ENCODE data around the gene GYG1. TPM values are rescaled to one million over a fixed set of nuclear protein-coding genes. Genes with fewer than 3 reads are reported as not detected.
"Not testable (repeated sequence)": the region's sequence is repeated elsewhere in the genome, so short reads cannot be mapped to it uniquely, and the experiment has no call there.

GYG1 gene
- total RNA-seq, 1 experiment from 2014 or later = 33.5 TPM

DNA sequence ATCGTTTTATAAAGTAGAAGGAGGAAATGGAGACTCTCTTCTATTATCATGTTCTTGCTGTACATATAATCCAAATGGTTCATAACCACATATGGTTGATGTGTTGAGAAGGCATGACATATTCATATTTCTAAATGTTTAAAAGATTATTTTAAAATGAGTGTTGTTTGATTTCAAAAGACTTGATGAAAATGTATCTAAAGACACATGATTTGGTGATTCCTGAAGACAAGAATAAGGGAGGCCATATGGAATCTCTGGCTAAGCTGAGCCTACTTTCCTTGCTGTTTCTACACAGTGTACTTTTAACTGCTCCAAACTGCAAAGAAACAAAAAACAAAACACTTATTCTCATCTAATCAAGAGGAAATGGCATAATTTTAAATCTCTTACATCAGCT, 23.0 kb upstream of the GYG1 start:
- no peaks in the 10 kb centered on the region for H3K9me3 ChIP-seq (replicated peaks)
- H3K4me3 ChIP-seq = no peak overlapping the region
- H3K36me3 ChIP-seq = no peaks in the 10 kb centered on the region
- H3K4me1 ChIP-seq = no peaks in the 10 kb centered on the region
- no peak for DNase-seq
- H3K27ac ChIP-seq = no peak overlapping the region
- no peaks in the 10 kb centered on the region for H3K27me3 ChIP-seq

DNA sequence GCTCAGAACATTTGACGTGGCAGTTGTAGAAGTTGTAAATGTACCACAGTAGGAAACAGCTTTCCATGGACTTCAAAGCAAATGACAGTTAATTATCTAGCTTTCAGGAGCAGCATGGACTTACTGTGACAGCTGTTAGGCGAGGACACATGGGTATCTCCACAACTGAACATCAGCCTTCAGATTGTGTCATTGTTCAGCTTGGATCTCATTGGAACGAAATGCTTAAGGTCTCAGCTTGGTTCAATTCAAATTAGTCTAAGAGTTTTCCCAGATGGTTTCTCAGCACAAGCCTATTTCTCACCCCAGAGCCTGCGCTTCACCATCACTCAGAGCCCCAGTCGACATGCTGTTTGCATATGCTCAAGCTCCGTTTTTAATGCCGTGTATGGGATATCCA, 21.1 kb upstream of the GYG1 start:
- no peaks in the 10 kb centered on the region for H3K4me1 ChIP-seq
- H3K9me3 ChIP-seq (replicated peaks) = no peaks in the 10 kb centered on the region
- no peaks in the 10 kb centered on the region for H3K36me3 ChIP-seq
- peak in 1 of 2 experiments; percentile 11 for DNase-seq
- no peak overlapping the region for H3K27ac ChIP-seq
- no peak overlapping the region for H3K4me3 ChIP-seq
- H3K27me3 ChIP-seq = no peaks in the 10 kb centered on the region

DNA sequence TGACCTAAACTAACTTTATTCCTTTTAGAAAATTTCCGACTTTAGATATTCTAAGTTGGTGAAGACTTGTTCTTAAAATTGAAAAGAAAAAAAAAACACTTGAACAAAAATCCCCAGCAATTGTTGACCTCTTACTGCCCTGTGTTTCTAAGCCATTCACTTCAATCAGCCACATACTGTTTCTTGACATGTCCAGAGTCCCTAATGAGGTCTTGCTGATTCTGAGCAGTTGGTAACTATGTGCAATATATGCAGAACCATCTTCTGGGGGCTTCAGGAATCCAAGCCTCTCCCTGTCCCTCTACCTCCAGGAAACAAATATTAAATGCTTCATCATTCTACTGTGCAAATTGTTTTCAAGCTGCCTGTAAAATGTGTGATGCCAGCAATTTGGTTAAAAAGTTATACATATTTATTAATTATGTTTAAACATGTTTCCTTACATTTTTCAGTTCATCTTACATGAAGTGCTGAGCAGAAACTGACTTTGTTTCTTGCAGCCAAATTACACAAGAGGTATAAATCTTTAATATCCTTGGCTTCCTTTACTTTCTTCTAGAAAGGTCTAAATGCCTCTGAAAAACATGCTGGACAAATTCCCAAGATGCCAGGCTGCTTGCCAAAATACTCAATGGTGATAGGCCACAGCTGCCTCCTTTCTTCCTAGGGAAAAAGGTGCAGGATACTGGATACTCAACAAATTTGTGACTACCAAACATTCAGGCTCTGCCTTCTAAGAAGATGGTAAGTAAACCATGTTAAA, 19.8 kb upstream of the GYG1 start:
- no peak overlapping the region for H3K27ac ChIP-seq
- no peaks in the 10 kb centered on the region for H3K4me1 ChIP-seq
- DNase-seq = no peak
- no peaks in the 10 kb centered on the region for H3K9me3 ChIP-seq (replicated peaks)
- no peak overlapping the region for H3K4me3 ChIP-seq
- H3K36me3 ChIP-seq = no peaks in the 10 kb centered on the region
- no peaks in the 10 kb centered on the region for H3K27me3 ChIP-seq

DNA sequence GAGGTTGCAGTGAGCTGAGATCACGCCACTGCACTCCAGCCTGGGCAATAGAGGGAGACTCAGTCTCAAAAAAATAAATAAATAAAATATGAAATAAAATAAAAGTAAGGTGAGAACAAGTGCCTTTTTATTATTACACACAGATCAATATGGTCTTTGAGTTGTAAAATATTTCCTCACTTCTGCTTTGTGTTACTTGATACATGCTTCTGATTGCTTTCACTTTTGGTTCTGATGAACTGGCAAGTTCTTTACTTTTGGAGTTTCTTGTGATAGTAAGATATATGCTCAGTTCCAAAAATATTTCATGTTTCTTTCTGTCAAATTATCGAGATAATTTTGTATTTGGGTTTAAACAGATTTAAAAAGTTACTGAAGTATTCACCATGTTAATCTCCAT, 16.6 kb upstream of the GYG1 start:
- no peaks in the 10 kb centered on the region for H3K36me3 ChIP-seq
- H3K4me1 ChIP-seq = no peaks in the 10 kb centered on the region
- H3K4me3 ChIP-seq = no peak overlapping the region
- DNase-seq = no peak
- no peaks in the 10 kb centered on the region for H3K27me3 ChIP-seq
- no peaks in the 10 kb centered on the region for H3K9me3 ChIP-seq (replicated peaks)
- H3K27ac ChIP-seq = no peak overlapping the region

DNA sequence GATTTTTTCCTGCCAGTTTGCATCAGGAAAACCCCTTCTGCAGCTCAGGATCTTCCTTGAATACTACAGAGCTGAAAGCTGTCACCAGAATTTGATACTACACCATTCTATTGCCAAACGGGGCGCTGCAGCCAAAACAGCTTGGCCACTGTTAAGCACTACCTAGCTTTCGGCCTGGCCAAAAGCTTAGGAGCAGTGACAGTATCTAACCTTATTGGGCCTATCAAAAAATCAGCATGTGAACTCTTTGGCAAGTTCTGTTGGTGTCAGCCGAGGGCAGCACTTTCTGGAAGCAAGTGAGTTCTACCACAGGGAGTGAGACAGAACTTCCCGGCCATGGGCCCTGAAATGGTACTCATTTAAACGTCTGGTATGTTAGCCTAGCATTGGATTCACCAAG, 16.1 kb upstream of the GYG1 start:
- no peak overlapping the region for H3K27ac ChIP-seq
- no peak for DNase-seq
- H3K4me1 ChIP-seq = no peaks in the 10 kb centered on the region
- no peaks in the 10 kb centered on the region for H3K27me3 ChIP-seq
- no peaks in the 10 kb centered on the region for H3K9me3 ChIP-seq (replicated peaks)
- H3K36me3 ChIP-seq = no peaks in the 10 kb centered on the region
- no peak overlapping the region for H3K4me3 ChIP-seq

DNA sequence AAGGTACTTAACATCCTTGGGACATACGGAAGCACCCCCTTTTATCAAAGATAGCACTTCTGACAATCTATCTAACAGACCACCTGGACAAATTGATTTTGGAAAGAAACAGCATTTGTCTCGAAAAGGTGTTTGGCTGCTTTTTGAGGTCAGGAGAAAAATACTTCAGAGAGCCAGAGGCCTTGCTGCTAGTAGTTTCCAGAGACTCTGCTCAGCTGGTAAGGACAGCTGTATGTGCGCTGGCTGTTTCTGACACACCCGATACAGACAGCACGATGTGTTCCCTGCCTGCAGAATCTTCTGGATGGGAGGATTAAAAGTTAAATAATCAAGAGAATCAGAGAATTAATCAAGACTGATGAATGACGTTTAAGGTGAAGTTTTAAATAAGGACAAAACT, 15.6 kb upstream of the GYG1 start:
- H3K27me3 ChIP-seq = no peaks in the 10 kb centered on the region
- no peaks in the 10 kb centered on the region for H3K4me1 ChIP-seq
- H3K27ac ChIP-seq = no peak overlapping the region
- H3K4me3 ChIP-seq = no peak overlapping the region
- H3K9me3 ChIP-seq (replicated peaks) = no peaks in the 10 kb centered on the region
- no peaks in the 10 kb centered on the region for H3K36me3 ChIP-seq
- no peak for DNase-seq

DNA sequence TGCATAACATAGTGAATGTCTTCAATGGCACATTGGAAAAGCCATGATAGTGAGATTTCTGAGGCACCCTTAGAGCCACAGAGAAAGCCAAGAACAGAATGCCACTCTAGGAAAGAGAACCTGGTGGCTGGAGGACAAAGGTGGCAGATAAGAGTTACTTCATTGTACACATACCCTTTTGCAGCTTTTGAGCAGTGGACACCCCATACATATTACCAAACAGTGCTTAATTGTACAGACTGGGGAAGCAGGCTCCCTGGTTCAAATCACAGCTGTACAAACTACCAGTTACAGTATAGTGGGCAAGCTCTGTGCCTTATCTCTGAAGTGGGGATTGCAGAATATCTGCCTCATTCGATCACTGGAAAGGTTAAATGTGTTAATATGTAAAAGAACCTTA, 10.1 kb upstream of the GYG1 start:
- DNase-seq = no peak
- Histone ChIP-seq H3K27ac (no peak overlapping the region), H3K9me3 (replicated peaks) (no peaks in the 10 kb centered on the region), H3K4me1 (no peaks in the 10 kb centered on the region), H3K4me3 (no peak overlapping the region), H3K27me3 (no peaks in the 10 kb centered on the region), H3K36me3 (no peaks in the 10 kb centered on the region)

DNA sequence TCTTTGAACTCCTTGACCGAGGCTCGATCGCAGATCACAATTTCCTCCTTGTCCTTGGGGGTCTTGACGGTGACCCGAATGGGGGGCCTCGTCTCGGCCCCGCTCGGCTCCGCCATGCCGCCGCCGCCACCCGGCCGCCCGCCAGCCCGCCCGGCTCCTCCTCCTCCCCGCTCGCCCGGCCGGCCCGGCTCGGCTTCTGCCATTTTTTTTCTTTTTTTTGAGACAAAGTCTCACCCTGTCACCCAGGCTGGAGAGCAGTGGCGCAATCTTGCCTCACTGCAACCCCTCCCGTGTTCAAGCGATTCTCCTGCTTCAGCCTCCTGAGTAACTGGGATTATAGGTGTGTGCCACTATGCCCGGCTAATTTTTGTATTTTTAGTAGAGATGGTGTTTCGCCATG, 3.8 kb upstream of the GYG1 start:
- not testable (repeated sequence) for H3K4me3 ChIP-seq, H3K4me1 ChIP-seq

DNA sequence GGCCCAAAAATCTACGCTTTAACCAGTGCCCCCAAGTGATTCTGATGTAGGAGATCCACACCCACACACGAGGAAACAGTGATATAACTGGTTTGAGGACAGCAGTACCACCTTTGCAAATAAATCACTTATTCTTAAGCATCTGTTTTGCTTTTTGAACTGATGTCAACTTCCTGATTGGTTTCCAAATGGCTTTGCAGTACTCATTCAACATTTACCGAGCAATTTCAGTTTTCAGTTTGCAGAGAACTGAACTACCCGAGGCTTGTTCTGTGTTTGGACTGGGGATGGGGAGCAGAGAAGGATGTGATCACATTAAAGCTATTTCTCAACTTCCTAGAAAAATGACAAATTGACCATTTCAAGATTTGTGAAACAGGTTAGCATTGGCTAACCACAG, 1.1 kb upstream of the GYG1 start:
- peaks cover 5% of the 10 kb centered on the region; the same call in 1 of the 2 replicates for H3K4me1 ChIP-seq
- DNase-seq = no peak
- H3K9me3 ChIP-seq (replicated peaks) = no peaks in the 10 kb centered on the region; the same call in 1 of the 2 replicates
- H3K36me3 ChIP-seq = no peaks in the 10 kb centered on the region
- no peak overlapping the region for H3K4me3 ChIP-seq
- H3K27me3 ChIP-seq = no peaks in the 10 kb centered on the region
- H3K27ac ChIP-seq = no peak overlapping the region

More for the DNA sequence above, 3.8 kb upstream of the GYG1 start:
- H3K36me3 ChIP-seq; DNase-seq; H3K27me3 ChIP-seq; H3K9me3 ChIP-seq (replicated peaks); H3K27ac ChIP-seq: not testable (repeated sequence)

DNA sequence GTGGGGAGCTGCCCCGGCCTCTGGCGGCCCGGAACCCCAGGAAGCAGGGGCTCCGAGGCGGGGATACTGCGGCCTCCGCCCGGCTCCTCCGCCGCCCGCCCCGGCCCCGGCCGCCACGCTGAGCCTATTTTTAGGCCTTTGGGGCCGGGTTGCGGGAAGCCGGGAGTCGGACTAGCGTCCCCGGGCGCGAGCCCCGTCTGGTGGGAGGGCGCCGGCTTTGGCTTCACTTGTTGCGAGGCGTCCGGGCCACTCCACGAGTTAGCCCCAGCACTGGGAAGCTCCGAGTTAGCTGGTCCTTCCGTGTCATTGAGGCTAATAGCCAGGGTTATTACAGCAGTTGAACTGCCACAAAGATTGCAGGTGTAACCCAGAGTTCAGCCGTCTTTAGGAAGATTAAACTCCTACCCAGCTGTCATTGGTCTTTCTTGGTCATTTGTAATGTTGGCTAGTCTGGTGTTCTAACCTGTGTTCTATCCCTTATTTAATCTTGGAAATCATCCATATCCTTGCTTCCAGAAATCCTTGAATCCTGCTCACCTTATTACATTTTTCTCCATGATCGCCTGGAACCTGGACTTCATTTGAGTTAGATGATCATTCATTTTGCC, 791 bp downstream of the GYG1 start:
- Histone ChIP-seq H3K27me3 (no peaks in the 10 kb centered on the region), H3K9me3 (replicated peaks) (no peaks in the 10 kb centered on the region; the same call in 1 of the 2 replicates), H3K36me3 (peaks cover 2% of the 10 kb centered on the region), H3K4me3 (peak overlapping the region; percentile 92), H3K4me1 (peaks cover 9% of the 10 kb centered on the region), H3K27ac (peak overlapping the region; percentile 84)
- peak; percentile 54 to 59 for DNase-seq

DNA sequence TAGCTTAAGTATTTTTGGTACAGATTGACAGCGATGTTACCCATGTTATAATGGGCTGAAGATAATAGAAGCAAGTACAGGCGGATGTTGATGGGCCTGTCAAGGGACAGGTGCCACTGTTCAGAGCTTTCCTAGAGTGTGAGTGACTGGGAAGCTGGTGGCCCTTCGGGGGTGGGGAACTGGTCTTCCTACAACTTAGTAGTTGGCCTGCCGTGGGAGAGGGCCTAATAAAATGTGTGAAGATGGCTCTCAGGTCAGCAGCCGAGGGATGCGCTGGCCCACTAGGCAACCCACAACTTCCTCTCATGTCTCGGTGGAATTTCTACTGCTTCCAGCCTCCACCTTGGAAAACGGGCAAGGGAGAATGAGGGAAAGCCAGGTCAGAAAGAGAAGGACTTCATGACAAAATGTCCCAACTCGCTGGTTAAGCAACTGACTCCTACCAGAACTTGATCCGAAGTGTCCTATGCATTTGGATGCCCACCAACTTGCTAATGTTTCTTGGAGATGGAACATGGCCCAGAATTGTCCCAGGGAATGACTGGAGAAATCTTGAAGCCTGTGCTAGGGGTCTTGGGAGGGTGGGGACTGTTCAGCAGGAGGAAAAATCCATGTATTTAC, 1.4 kb downstream of the GYG1 start:
- Histone ChIP-seq H3K4me3 (peak overlapping the region; percentile 92), H3K4me1 (peaks cover 9% of the 10 kb centered on the region), H3K36me3 (peaks cover 2% of the 10 kb centered on the region), H3K27ac (no peak overlapping the region), H3K9me3 (replicated peaks) (no peaks in the 10 kb centered on the region; the same call in 1 of the 2 replicates), H3K27me3 (no peaks in the 10 kb centered on the region)
- DNase-seq = no peak

DNA sequence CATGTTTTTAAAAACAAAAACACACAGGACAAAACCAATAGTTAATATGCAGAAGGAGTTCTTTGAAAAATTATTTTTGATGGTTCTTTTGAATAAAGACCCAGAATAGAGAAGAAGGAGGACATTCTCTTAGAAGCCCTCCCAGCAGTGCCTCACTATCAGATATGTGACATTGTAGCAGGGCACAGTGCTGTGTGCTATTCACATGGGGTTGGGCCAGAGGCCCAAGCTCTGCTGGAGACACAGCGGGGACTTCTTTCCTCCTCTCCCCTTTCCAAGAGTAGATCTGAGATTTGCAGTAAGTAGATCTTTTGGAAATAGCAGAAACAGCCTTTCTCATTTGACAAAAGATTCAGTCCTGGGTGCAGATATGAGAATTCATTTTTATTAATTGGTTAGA, 6.3 kb downstream of the GYG1 start:
- Histone ChIP-seq H3K9me3 (replicated peaks) (no peaks in the 10 kb centered on the region), H3K4me1 (peaks cover 6% of the 10 kb centered on the region; the same call in 1 of the 2 replicates), H3K27me3 (no peaks in the 10 kb centered on the region), H3K4me3 (no peak overlapping the region), H3K36me3 (peaks cover 6% of the 10 kb centered on the region), H3K27ac (no peak overlapping the region)
- no peak for DNase-seq

DNA sequence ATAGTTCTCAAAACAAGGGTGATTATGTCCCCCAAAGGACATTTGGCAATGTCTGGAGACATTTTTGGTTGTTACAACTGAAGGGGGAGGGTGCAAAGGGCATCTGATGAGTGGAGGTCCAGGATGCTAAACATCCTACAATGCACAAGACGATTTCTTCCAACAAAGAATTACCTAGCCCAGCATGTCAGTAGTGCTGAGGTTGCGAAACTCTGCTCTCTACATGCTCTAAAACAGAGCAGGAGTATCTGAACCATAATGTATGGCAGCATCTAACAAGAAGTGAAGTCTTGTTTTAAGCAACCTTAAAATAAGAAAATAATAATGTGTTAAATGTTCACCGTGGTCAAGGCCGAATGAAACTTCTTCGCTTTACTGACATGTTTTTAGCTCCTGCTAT, 7.0 kb downstream of the GYG1 start:
- Histone ChIP-seq H3K27ac (no peak overlapping the region), H3K9me3 (replicated peaks) (no peaks in the 10 kb centered on the region), H3K36me3 (peaks cover 6% of the 10 kb centered on the region), H3K27me3 (no peaks in the 10 kb centered on the region), H3K4me3 (no peak overlapping the region), H3K4me1 (peaks cover 4% of the 10 kb centered on the region; the same call in 1 of the 2 replicates)
- no peak for DNase-seq

DNA sequence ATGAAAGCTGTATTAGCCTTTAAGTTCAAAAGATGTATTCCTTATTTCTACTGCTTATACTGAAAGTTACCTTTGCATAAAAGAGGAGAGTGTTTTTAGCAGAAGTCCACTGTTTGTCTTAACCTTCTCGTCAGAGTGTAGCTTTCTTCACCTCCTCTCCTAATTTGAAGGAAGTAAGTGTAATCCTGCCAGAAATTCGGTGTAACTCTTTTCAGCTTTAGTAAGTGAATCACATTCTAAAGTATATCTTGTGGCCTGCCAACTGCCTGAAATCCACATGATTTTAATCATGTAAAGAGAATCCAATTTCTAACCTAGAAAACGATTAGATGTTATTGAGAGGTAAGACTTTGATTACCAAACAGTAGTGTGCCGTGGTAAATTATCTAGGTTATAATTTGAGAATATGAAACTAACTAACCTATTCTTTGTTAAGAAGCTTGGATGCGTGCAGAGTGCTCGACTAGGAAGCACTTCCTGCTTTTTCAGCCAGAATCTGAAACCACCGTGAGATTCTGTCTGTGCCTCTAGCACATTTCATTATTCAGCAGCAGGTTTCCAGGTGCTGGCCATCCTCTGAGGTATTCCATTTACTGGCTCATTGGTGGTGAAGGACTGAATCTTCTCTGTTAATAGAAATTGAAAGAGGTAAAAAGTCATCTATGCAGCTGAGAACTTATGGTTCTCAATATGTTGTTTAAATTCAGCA, 7.5 kb downstream of the GYG1 start:
- peaks cover 6% of the 10 kb centered on the region for H3K36me3 ChIP-seq
- no peak for DNase-seq

DNA sequence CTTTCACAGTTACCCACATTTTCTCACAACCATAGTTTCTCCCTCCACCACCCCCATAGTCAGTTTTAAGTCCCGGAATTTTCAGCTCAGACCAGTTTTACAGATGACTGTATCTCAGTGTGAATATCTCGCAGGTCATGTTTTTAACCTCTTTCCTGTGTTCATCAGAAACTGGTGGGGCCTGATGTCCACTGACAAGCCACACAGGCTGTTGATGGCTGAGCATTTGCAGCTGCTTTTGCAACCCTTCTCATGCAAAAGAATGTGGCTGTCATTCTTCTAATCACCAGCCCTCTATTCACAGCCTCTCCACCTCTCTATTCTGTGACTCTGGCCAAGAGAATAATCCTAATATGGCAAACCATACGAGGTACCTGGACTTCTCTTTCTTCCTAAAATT, 8.5 kb downstream of the GYG1 start:
- Histone ChIP-seq H3K27ac (no peak overlapping the region), H3K9me3 (replicated peaks) (no peaks in the 10 kb centered on the region), H3K36me3 (peaks cover 6% of the 10 kb centered on the region), H3K27me3 (no peaks in the 10 kb centered on the region), H3K4me1 (peaks cover 9% of the 10 kb centered on the region), H3K4me3 (no peak overlapping the region)
- no peak for DNase-seq

More for the DNA sequence above, 7.5 kb downstream of the GYG1 start:
- H3K27me3 ChIP-seq = no peaks in the 10 kb centered on the region
- no peak overlapping the region for H3K27ac ChIP-seq
- H3K4me1 ChIP-seq = peaks cover 4% of the 10 kb centered on the region; the same call in 1 of the 2 replicates
- no peak overlapping the region for H3K4me3 ChIP-seq
- no peaks in the 10 kb centered on the region for H3K9me3 ChIP-seq (replicated peaks)
